Fibroblast of pulmonary artery (primary cell): Measurements from ENCODE around the gene TTYH3.

Experiments used
- DNase-seq: peaks from one replicate; pipeline ENCODE4 v3.0.0-alpha.2; 2010; ENCODE audit warnings: low read depth
- H3K4me3 ChIP-seq: replicated peaks from 2 replicates; pipeline ENCODE4 v1.5.1; 2011; ENCODE audit warnings: low read depth, mild to moderate bottlenecking, control low read depth, low read length, moderate library complexity
- TF ChIP-seq, protein P1 (sequence below): IDR thresholded peaks from 2 replicates; pipeline ENCODE4 v1.5.1; 2011; ENCODE audit warnings: mild to moderate bottlenecking, control low read depth, low read length, inconsistent platforms; ENCODE audit errors: missing control alignments

The TTYH3 gene

DNA sequence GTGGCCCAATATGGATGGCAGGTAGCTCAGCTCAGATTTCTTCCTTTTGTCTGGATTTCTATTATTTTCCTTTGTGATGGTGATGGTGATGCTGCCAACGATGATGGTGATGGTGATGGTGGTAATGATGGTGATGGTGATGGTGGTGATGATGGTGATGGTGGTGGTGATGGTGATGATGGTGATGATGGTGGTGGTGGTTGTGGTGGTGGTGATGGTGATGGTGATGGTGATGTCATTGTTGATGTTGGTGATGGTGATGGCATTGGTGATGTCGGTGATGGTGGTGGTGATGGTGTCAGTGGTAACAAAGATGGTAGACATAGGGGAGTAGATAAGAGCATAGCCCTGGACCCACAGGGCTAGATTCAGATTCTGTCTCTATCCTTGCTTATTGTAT, 25.4 kb downstream of the TTYH3 start:
- TF ChIP-seq, protein P1, sequence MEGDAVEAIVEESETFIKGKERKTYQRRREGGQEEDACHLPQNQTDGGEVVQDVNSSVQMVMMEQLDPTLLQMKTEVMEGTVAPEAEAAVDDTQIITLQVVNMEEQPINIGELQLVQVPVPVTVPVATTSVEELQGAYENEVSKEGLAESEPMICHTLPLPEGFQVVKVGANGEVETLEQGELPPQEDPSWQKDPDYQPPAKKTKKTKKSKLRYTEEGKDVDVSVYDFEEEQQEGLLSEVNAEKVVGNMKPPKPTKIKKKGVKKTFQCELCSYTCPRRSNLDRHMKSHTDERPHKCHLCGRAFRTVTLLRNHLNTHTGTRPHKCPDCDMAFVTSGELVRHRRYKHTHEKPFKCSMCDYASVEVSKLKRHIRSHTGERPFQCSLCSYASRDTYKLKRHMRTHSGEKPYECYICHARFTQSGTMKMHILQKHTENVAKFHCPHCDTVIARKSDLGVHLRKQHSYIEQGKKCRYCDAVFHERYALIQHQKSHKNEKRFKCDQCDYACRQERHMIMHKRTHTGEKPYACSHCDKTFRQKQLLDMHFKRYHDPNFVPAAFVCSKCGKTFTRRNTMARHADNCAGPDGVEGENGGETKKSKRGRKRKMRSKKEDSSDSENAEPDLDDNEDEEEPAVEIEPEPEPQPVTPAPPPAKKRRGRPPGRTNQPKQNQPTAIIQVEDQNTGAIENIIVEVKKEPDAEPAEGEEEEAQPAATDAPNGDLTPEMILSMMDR: no peak
- DNase-seq: no peak
- no peak overlapping the region for H3K4me3 ChIP-seq

DNA sequence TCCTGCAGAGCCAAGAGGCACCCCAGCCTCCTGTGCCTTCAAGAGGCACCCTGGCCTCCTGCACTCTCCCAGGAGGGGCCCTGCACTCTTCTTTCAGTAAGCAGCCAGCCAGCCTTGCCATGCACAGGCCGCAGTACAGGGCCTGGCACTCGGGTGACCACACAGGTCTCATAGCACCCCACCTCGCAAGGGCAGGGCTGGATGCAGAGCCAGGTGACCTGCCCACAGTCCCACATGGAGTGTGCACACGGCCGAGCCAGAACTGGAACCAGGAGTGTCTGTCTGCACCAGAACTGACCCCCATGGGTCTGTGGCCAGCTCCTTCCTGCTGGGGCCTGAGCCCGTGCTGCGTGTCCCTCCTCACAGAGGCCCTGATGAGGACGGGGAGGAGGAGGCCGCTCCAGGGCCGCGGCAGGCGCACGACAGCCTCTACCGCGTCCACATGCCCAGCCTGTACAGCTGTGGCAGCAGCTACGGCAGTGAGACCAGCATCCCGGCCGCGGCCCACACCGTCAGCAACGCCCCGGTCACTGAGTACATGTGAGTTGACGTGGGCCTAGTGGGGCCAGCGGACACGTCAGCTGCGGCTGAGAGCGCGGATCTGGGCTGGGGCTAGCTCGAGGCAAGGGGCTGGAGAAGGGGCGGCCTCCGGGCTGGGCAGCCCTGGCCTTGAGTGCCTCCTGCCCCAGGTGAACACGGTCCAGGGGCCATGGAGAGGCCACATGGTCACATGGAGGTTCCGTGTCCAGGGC, 26.3 kb downstream of the TTYH3 start:
- DNase-seq: no peak
- H3K4me3 ChIP-seq: no peak overlapping the region
- TF ChIP-seq, protein P1: no peak

DNA sequence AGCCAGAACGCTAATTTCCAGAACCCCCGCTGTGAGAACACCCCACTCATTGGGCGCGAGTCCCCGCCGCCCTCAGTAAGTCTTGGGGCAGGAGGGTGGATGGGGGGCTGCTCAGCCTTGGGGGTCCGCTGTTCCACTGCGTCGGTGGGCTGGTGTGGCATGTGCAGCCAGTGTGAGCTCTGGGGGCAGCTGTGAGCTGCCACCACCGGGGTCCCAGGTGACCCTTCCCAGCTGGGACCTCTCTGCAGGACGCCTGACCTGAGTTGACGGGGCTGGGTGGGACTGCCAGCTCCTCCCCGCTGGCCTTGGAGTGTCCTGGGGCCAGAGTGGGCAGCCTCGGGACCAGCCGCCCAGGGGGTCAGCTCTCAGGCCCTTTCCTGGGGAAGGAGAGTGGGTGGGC, 27.2 kb downstream of the TTYH3 start:
- DNase-seq: no peak
- H3K4me3 ChIP-seq: no peak overlapping the region
- TF ChIP-seq, protein P1: no peak

DNA sequence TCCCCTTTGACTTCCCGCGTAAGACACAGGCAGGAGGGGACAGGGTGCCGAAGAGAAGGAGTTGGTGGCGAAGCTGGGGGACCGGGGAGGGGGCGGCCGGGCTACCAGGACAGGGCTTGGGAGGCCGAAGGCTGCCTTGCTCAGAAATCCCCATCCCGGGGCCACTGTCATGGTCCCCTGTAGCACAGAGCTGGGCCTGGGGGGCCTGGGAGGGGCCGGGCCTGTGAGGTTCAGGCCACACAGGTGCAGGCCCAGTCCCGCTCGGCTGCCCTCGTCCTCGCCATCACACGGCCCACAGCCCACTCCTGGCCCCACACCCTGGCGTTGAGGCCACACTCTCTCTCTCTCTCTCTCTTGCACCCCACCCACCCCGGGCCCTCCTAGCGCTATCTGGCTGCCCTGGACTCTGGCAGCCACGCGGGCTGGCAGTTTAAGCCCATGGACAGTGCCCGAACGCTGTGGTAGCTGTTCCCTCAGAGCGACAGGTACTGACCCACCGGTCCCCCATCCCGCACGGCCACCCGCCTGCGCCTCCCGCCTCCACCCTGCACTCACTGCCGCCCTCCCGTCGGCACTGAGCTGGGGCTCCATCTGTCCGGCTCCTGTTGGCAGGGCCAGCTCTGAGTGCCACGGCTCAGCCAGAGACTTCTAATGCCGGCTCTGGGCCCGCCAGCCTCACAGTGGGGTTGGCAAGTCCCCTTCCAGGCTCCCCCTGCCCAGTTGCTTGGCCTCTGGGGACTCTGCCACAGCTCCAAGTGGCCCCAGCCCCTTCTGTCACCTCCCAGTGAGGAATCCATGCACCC, 28.0 kb downstream of the TTYH3 start:
- no peak overlapping the region for H3K4me3 ChIP-seq
- DNase-seq: no peak
- TF ChIP-seq, protein P1: no peak

DNA sequence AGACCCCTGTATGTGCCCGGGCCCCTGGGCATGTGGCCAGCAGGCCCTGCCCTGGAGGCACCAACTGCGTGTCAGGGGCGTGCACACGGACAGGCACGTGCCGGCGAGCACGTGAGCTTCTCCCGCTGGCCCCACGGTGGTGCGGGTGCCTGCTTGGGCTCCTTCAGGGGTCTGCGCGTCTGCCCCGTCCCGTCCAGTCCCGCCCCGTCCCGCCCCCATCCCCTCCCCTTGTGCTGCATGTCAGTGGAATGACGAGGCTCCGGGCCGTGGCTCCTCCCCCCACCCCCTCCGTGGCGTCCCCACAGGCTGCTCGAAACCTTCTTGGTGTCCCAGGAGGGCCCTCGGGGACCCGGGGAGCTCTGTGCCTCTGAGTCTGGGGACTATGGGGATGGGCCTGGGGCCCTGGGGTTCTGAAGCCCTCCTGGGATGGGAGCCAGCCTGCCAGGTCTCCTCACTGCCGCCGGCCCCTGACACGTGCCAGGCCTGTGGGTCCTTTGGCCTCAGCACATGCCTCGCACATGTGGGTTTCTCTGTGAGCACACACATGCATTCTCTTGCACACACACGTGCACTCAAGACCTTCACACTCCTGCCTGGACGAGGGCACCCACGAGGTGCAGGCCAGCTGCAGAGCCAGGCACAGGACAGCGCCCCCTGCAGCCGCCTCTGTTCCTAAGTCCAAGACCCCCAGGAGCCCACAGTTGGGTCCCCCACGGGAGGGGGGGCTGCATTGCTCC, 28.7 kb downstream of the TTYH3 start:
- no peak overlapping the region for H3K4me3 ChIP-seq
- TF ChIP-seq, protein P1: peak; percentile 18
- DNase-seq: no peak

DNA sequence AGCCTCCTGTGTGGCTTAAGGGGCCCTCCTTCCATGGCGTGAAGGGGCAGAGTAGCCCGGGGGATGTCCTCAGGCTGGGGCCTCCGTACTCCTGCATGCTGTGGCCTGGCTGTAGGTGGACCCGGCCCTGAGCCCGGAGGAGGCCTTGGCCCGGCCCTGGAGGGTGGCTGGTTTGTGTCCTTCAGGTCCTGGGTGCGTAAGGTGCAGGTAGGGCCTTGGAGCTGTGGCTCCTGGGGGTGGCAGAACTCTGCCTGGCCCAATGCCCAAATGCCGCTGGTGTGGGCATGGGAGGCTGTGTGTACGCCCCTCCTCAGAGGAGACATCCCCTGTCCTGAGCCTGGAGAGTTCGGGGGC, 29.3 kb downstream of the TTYH3 start:
- H3K4me3 ChIP-seq: no peak overlapping the region
- DNase-seq: no peak
- TF ChIP-seq, protein P1: no peak
